CD4-positive, alpha-beta T cell treated with Interleukin-2 at 100 ng/mL for 4 hours (primary cell): ENCODE measurements around the gene ALG2.

Experiments
- DNase-seq: peaks from one replicate; pipeline ENCODE4 v3.0.0-alpha.2; 2020; ENCODE audit warnings: low spot score

The ALG2 gene

GRCh38 chr9:99221621-99222415 is at the start of gene ALG2, which contains the start of gene SEC61B:
Gene ALG2, minus strand, starts transcription at chr9:99221942. Its CDS starts 48 bp downstream, at chr9:99221894.
Gene SEC61B, plus strand, starts transcription at chr9:99222282. Its CDS starts 82 bp downstream, at chr9:99222364.
- DNase-seq, result peak; percentile 92

GRCh38 chr9:99270491-99270890 is 48.7 kb upstream of the ALG2 start:
- no peak for DNase-seq

- no peak for DNase-seq
These were observed 47.7 kb upstream of the ALG2 start for GRCh38 chr9:99269416-99269815.

GRCh38 chr9:99266255-99267023 is 44.7 kb upstream of the ALG2 start:
- peak; percentile 51 for DNase-seq

GRCh38 chr9:99265691-99266090 is 43.9 kb upstream of the ALG2 start:
- DNase-seq, result no peak

- DNase-seq, result no peak
These were observed 42.4 kb upstream of the ALG2 start for GRCh38 chr9:99264070-99264680.

- DNase-seq, result no peak
These were observed 41.2 kb upstream of the ALG2 start for GRCh38 chr9:99262949-99263418.

GRCh38 chr9:99261923-99262322 is 40.2 kb upstream of the ALG2 start:
- DNase-seq, result no peak

GRCh38 chr9:99259231-99259918 is 37.6 kb upstream of the ALG2 start:
- peak; percentile 33 for DNase-seq

- DNase-seq, result no peak
These were observed 36.1 kb upstream of the ALG2 start for GRCh38 chr9:99257723-99258389.

- DNase-seq, result no peak
These were observed 33.9 kb upstream of the ALG2 start for GRCh38 chr9:99255651-99256050.

- DNase-seq, result peak; percentile 43
These were observed 32.2 kb upstream of the ALG2 start for GRCh38 chr9:99253772-99254431.

- DNase-seq, result no peak
These were observed 31.4 kb upstream of the ALG2 start for GRCh38 chr9:99253134-99253533.

- DNase-seq, result no peak
These were observed 29.4 kb upstream of the ALG2 start for GRCh38 chr9:99251157-99251556.

GRCh38 chr9:99249619-99250018 is 27.9 kb upstream of the ALG2 start:
- no peak for DNase-seq

GRCh38 chr9:99244344-99245260 is 22.9 kb upstream of the ALG2 start:
- DNase-seq, result no peak

- no peak for DNase-seq
These were observed 19.4 kb upstream of the ALG2 start for GRCh38 chr9:99241106-99241505.

- no peak for DNase-seq
These were observed 17.8 kb upstream of the ALG2 start for GRCh38 chr9:99239341-99240060.

- DNase-seq, result no peak
These were observed 16.6 kb upstream of the ALG2 start for GRCh38 chr9:99238331-99238730.
